C1 segment of cervical spinal cord (tissue), 14 donors: ENCODE measurements around the gene DDX51.

ENCODE experiments used
- DNase-seq, 14 donors: peaks; one replicate each; lab custom pipeline; 2025; lab: John Stamatoyannopoulos, UW

The DDX51 gene

GRCh38 chr12:132179431-132180362 is 35.6 kb upstream of the DDX51 start:
- no peak for DNase-seq

GRCh38 chr12:132178801-132179401 is 34.8 kb upstream of the DDX51 start:
- DNase-seq, result no peak

- no peak for DNase-seq
These were observed 34.2 kb upstream of the DDX51 start for GRCh38 chr12:132178316-132178715.

DNA sequence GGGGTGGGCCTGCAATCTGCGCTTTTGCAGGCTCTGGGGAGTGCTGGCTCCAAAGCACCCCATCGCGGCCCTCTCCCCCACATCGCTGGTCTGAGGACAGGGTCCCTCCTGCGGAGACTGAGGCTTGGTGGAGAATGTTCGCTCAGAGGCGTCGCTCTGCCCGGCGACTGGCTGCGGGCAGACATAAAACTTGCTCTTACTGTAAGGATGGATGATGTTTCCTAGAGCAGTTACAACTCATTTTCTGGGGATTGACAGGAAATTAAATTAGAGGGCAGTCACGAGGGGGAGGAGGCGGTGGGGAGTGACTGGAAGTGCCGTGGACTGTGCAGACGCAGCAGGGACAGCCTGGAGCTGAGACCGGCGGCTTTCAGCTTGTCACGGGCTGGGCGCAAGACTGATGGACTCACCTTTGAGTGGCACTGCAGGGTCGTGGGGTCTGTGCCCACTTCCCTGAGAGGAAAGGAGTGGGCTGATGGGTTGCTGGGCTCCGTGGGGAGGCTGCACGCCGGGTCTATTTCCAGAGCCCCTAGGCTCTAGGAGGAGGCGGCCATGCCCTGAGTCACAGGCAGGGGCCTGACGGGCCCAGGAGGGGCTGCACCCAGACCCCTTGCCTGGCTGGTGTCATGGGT is 32.9 kb upstream of the DDX51 start:
- DNase-seq, result no peak

GRCh38 chr12:132176385-132176919 is 32.3 kb upstream of the DDX51 start:
- DNase-seq, result no peak

- DNase-seq, result no peak
These were observed 31.6 kb upstream of the DDX51 start for GRCh38 chr12:132175496-132176384.

DNA sequence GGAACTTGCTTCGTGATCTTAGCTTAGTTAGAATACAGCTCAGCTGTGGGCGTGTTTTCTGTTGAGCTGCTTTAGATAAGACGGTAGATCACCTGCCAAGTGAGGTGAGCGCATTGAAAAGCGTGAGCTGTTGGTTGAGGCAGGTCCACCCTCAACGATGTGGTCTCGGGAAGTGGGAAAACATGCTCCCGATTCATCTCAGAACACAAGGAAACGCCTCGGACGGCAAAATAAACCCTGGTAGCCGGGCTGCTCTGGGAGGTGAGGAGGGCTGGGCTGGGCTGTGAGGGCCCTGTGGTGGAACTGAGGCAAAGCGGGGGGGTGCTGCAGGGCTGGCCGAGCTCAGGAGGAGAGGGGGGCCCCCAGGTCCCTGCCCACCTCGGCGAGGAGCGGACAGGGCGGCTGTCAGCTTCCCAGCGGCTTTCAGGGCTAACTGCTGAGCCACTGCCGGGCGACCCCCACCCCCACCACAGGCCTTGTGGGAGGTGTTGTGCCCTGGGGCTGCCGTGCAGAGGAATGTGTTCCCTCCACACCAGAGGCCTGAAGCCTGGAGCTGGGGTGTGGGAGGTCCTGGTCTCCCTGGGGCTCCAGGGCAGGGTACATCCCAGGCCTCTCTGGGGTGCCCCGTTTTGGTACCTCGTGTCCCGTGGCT is 30.8 kb upstream of the DDX51 start:
- DNase-seq, result no peak

DNA sequence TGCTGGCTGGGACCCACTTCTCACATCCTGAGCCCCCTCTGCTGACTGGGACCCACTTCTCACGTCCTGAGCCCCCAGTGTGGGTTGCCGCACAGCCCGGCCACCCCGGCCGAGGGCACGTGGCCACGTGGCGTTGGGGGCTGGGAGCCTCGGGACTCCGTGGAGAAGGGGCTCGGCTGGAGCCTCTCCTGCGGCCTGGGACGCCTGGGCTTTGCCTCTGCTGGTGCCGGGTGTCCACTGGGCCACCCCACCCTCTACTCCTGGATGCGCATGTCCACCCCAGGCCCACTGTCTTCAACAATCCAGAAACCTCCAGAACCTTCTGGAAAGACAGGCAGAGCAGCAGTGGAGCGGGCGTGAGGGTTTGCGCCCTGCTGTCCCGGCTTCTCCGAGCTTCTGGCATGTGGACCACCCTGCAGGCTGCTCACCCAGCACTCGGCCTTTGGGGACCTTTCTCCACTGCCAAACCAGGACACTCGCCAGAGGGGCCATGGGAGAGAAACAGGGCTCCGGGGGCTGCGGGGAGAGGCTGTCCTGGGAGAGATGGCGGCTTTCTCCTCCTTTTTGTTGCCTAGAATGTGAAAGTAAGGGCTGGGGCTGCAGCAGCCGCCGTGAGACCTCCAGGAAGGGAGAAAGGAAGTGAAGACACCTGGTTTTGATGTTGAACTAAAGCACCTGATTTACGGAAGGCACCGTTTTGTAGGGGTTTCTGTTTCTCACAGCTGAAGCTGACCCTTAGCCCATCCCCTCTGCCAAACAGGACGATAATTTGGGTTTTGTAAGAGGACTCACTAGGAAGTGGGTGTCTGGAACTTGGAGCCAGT is 30.1 kb upstream of the DDX51 start:
- no peak for DNase-seq

DNA sequence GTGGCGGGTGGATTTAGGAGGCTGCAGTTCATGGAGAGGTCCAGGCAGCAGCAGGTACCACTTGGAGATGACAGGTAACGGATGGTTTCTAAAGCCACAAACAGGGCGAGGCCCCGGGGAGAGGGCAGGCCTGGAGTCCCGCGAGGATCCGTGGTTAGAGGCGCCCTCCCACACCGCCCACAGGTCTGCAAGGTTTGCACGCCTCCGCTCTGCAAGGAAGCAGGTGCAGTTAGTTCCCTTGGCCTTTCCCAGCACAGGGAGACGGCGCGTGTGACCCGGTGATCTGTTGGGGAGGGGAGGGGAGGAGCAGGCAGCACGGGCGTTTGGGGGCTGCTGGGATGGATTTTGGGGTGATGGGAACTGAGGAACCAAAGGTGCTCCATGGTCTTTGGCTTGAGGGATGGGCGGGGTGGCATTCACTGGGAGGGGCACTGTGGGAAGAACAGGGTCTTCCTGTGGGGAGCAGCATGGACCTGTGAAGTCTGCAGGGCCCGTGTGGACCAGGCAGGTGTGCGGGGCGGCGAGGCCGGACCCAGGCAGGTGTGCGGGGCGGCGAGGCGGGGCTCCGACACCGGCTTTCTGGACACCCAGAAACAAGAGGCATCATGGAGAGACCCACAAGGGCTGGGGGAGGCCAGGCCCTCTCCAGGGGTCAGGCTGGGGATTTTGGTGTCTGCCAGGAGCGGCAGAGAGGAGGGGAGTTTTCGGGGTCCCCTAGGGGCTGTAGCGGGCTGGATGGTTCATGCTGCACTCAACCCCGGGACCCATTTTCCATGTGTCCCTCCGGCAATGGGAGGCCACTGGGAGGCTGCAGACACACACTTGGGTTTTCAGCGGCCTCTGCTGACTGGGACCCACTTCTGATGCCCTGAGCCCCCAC is 29.3 kb upstream of the DDX51 start:
- no peak for DNase-seq

DNA sequence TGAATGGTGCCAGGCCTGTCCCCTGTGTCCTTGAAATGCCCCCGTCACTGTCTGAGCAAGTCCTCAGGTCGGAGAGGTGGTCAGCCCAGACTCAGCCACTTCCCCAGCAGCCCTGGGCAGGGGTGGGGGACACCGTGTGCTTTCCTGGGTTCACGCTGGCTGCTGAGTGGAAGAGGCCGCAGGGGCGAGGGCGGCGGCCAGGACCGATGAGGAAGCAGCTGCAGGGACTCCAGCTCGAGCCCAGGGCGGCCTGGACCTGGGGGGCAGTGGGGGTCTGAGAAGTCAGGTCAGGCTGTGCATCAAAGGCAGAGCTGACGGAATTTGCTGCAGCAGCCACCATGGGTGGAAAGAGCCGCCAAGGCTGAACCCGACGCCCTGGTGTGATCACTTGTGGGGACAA is 28.5 kb upstream of the DDX51 start:
- DNase-seq, result no peak

GRCh38 chr12:132171968-132172521 is 27.9 kb upstream of the DDX51 start:
- DNase-seq, result no peak

- no peak for DNase-seq
These were observed 27.3 kb upstream of the DDX51 start for GRCh38 chr12:132171293-132171967.

- no peak for DNase-seq
These were observed 26.6 kb upstream of the DDX51 start for GRCh38 chr12:132170637-132171292.

DNA sequence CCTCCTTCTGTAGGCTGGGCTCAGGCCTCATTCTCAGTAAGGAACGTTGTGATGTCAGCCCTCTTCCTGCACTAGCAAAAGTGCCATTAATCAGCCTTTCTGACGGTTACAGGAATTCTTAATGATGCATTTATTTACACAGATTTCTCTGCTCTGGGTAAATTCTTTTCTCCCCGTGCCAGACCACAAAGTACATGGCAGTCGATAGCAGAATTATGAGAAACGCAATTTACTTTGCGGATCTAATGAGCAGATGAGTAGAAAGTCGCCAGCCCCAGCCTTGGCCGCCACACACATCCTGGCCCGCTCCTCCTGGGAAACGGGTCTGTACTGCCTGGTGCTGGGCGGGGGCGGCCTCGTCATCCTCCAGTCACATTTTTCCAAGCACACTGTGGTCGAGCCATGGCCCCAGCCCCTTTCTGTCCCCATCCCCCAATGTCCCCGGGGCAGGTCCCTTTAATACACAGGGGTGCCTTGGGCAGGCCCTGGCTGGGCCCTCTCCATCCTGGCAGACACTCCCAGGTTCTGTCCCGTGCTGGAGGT is 26.0 kb upstream of the DDX51 start:
- no peak for DNase-seq

DNA sequence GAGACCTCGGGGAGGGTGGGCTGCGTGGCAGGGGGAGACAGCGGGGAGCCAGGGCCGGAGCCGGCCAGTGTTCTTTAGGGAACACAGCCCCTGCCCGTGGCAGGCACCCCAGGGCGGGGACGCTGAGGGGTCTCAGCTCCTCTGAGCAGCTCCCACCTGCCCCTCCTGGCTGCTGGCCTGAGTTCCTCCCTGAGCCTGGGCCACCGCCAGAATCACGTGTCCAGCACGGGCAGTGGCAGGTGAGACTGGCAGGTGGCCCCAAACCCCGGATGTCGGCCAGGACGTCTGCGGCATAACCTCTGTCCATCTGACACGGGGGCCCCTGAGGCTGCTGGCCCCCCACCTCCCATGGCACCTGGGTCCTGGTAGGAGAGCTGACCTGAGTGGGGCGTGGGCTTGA is 25.3 kb upstream of the DDX51 start:
- DNase-seq, result no peak

DNA sequence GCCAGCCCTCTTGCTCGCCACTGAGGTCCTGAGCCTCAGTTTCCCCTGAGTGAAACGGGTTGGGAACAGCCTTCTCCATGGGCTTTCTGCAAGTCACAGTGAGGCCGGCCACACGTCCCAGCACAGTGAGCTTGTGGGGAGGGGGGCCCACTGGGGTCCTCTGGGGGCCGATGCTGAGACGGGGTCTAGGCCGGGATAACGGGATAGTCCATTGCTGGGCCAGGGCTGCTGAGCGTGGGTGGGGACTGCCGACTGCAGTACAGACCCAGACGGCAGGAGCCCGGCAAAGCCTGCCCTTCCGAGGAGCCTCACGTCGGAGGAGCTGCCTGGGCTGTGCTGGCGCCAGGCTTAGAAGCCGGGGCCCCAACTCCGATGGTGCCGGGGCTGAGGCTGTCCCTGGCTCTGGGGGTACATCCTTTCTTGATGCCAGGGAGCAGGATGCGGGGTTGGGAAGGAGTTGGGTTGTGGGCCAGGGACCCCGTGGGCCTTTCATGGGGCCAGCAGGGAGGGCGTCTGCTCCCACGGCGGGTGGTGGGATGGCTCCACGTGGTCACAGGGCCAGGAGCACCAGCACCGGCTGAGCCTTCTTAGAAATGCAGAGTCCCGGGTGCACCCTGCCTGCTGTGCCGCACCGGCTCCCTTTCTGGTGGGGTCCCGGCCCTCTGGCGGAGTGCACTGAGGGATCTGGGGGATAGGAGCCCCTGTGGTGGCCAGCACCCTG is 24.4 kb upstream of the DDX51 start:
- DNase-seq, result no peak
